IMR-90 (cell line): Measurements from ENCODE around the gene TSC2. TPM values are rescaled to one million over a fixed set of nuclear protein-coding genes. Genes with fewer than 3 reads are reported as not detected.

Source experiments
- ATAC-seq: fragments of 200-7000 bp; cut with Tn5 transposase; 2 replicates; pipeline ENCODE4 v1.9.1; 2020; ENCODE audit warnings: low read depth, mild to moderate bottlenecking, moderate library complexity
- BruUV-seq: library from RNA; stranded (reverse); fragments of 400-500 nt; replicated peaks from 2 replicates; lab custom pipeline; 2021; lab: Mats Ljungman, UMichigan
- CTCF ChIA-PET: fragments of 300-600 bp; formaldehyde crosslinking; extraction: SDS; loops from one replicate; lab custom pipeline; 2021; ENCODE audit warnings: antibody characterized with exemption; lab: Yijun Ruan, JAX
- POLR2A ChIA-PET: fragments of 300-600 bp; sonication (Branson Sonifier 250); formaldehyde crosslinking; loops from one replicate; lab custom pipeline; 2022; ENCODE audit warnings: antibody characterized with exemption; ENCODE audit not compliant: unreplicated experiment; lab: Charles Lee
- DNase-seq: peaks from one replicate; pipeline ENCODE4 v3.0.0; 2013
- H2AFZ ChIP-seq: replicated peaks from 2 replicates; pipeline ENCODE3; 2013; ENCODE audit warnings: low read length, mild to moderate bottlenecking; ENCODE audit not compliant: poor library complexity
- H2AK5ac ChIP-seq: 2 replicates; pipeline ENCODE4 v1.6.1; 2013; ENCODE audit warnings: low read depth, low read length, inconsistent platforms
- H2AK9ac ChIP-seq: replicated peaks from 2 replicates; pipeline ENCODE3; 2013; ENCODE audit warnings: mild to moderate bottlenecking, low read depth, low read length, moderate library complexity; ENCODE audit not compliant: poor library complexity
- H2BK120ac ChIP-seq: 2 replicates; pipeline ENCODE4 v1.6.1; 2013; ENCODE audit warnings: low read depth, low read length, inconsistent platforms
- H2BK15ac ChIP-seq: 3 replicates; pipeline ENCODE4 v1.6.1; 2013; ENCODE audit warnings: low read depth, low read length, inconsistent platforms
- H2BK20ac ChIP-seq: 2 replicates; pipeline ENCODE4 v1.6.1; 2013; ENCODE audit warnings: low read depth, mild to moderate bottlenecking, inconsistent platforms, low read length, moderate library complexity
- H2BK5ac ChIP-seq: 2 replicates; pipeline ENCODE4 v1.6.1; 2013; ENCODE audit warnings: mild to moderate bottlenecking, low read depth, low read length, inconsistent platforms; ENCODE audit not compliant: poor library complexity, severe bottlenecking
- H3K14ac ChIP-seq: replicated peaks from 2 replicates; pipeline ENCODE4 v1.6.1; 2013; ENCODE audit warnings: low read depth, low read length, inconsistent platforms
- H3K18ac ChIP-seq: 2 replicates; pipeline ENCODE4 v1.6.1; 2013; ENCODE audit warnings: low read depth, low read length, control low read depth
- H3K23ac ChIP-seq: 2 replicates; pipeline ENCODE4 v1.6.1; 2013; ENCODE audit warnings: low read depth, low read length, inconsistent platforms
- H3K27ac ChIP-seq: 2 replicates; pipeline ENCODE4 v1.5.1; 2013; ENCODE audit warnings: mild to moderate bottlenecking, control low read depth, low read length; ENCODE audit not compliant: insufficient read depth
- H3K27me3 ChIP-seq: 2 replicates; pipeline ENCODE4 v1.6.1; 2013; ENCODE audit warnings: low read length; ENCODE audit not compliant: control insufficient read depth, insufficient read depth
- H3K36me3 ChIP-seq: 2 replicates; pipeline ENCODE4 v1.6.1; 2013; ENCODE audit warnings: low read length, mixed read lengths; ENCODE audit not compliant: control insufficient read depth, insufficient read depth
- H3K4ac ChIP-seq: 2 replicates; pipeline ENCODE4 v1.6.1; 2013; ENCODE audit warnings: low read depth, low read length, inconsistent platforms
- H3K4me1 ChIP-seq: 2 replicates; pipeline ENCODE4 v1.6.1; 2013; ENCODE audit warnings: low read length, mixed read lengths; ENCODE audit not compliant: control insufficient read depth, insufficient read depth
- H3K4me2 ChIP-seq: 2 replicates; pipeline ENCODE4 v1.6.1; 2013; ENCODE audit warnings: low read depth, mild to moderate bottlenecking, control low read depth, low read length, moderate library complexity
- H3K4me3 ChIP-seq: 2 replicates; pipeline ENCODE4 v1.5.1; 2013; ENCODE audit warnings: low read depth, mild to moderate bottlenecking, control low read depth, low read length, moderate library complexity; ENCODE audit not compliant: insufficient read depth
- H3K56ac ChIP-seq: 2 replicates; pipeline ENCODE4 v1.6.1; 2013; ENCODE audit warnings: low read length, inconsistent platforms; ENCODE audit not compliant: insufficient read depth; ENCODE audit errors: extremely low read depth
- H3K79me1 ChIP-seq, 2 experiments: 2 replicates each; pipeline ENCODE4 v1.6.1; 2013; ENCODE audit warnings: low read length in 2 of 2, inconsistent platforms in 1 of 2, low read depth in 1 of 2
- H3K9ac ChIP-seq: 2 replicates; pipeline ENCODE4 v1.6.1; 2013; ENCODE audit warnings: low read depth, low read length, control low read depth
- H3K9me1 ChIP-seq: 2 replicates; pipeline ENCODE4 v1.6.1; 2013; ENCODE audit warnings: low read length, inconsistent platforms; ENCODE audit not compliant: insufficient read depth
- H3K9me3 ChIP-seq: 2 replicates; pipeline ENCODE4 v1.6.1; 2013; ENCODE audit warnings: low read length; ENCODE audit not compliant: control insufficient read depth, insufficient read depth
- H4K20me1 ChIP-seq: 2 replicates; pipeline ENCODE4 v1.6.1; 2013; ENCODE audit warnings: low read length, inconsistent platforms; ENCODE audit not compliant: insufficient read depth
- H4K5ac ChIP-seq: 2 replicates; pipeline ENCODE4 v1.6.1; 2013; ENCODE audit warnings: mild to moderate bottlenecking, low read depth, low read length, control low read depth
- H4K8ac ChIP-seq, 2 experiments: 2 replicates each; pipeline ENCODE4 v1.6.1; 2013; ENCODE audit warnings: low read depth in 2 of 2, low read length in 2 of 2, control low read depth in 1 of 2, inconsistent platforms in 1 of 2
- H4K91ac ChIP-seq: 2 replicates; pipeline ENCODE4 v1.6.1; 2013; ENCODE audit warnings: low read depth, low read length, inconsistent platforms; ENCODE audit not compliant: insufficient read depth
- MAZ ChIP-seq: IDR thresholded peaks from 2 replicates; pipeline ENCODE4 v1.6.1; 2012; ENCODE audit warnings: low read depth, mild to moderate bottlenecking, low read length, improper control_type of control experiment, moderate library complexity, borderline replicate concordance
- MXI1 ChIP-seq: IDR thresholded peaks from 2 replicates; pipeline ENCODE4 v1.6.1; 2012; ENCODE audit warnings: low read depth, mild to moderate bottlenecking, low read length, moderate library complexity, borderline replicate concordance
- WGBS, 2 experiments: methylation state at CpG; one replicate each; pipeline versions ENCODE4 v1.1.5 to v1.1.7; 2013; ENCODE audit warnings: missing lambda C conversion rate in 2 of 2; ENCODE audit not compliant: insufficient read length in 1 of 2; ENCODE audit errors: extremely low coverage in 2 of 2; 5-methylcytosine and 5-hydroxymethylcytosine counted together
- dilution Hi-C: fragments of 300-500 bp; cut with HindIII; formaldehyde crosslinking; loops from one replicate; pipeline ENCODE4 v1.14.3; 2018; ENCODE audit warnings: low sequenced_read_pairs; ENCODE audit not compliant: unreplicated experiment
- in situ Hi-C: fragments of 300-500 bp; cut with MboI; formaldehyde crosslinking; loops from 3 replicates; pipeline ENCODE4 v1.14.3; 2019; ENCODE audit warnings: low sequenced_read_pairs, inconsistent platforms, mixed read lengths
- intact Hi-C: fragments of 100-400 bp; cut with micrococcal nuclease; formaldehyde crosslinking; loops from 2 replicates; pipeline ENCODE4 v1.10.0; 2022
- polyA plus RNA-seq, 3 experiments: library from polyadenylated mRNA; depleted of rRNA; stranded (reverse); fragments of >200 nt; gene quantifications; 2 replicates each; pipeline ENCODE4 v1.2.3, GENCODE V29; 2012; ENCODE audit warnings: low replicate concordance in 1 of 3
- total RNA-seq: library from RNA; depleted of rRNA; stranded (reverse); fragments of >200 nt; gene quantifications from 2 replicates; pipeline ENCODE4 v1.2.3, GENCODE V29; 2012

Gene TSC2
- total and polyA plus RNA-seq, 2 of the 4 experiments (the other 2 are of a cell fraction): 31.4 to 88.6 TPM

- CTCF ChIA-PET: no interaction called here
- 95% methylated on average over 21 of the region's 27 CpGs; no CpG with 5 or more reads in 1 of the 2 experiments for WGBS, 2 experiments
- Histone ChIP-seq H2BK5ac (no peak overlapping the region), H2BK15ac (no peak overlapping the region), H3K27me3 (no peaks in the 10 kb centered on the region), H3K4ac (no peak overlapping the region), H4K8ac (no peak overlapping the region), H3K18ac (no peak overlapping the region), H4K20me1 (peaks cover 25% of the 10 kb centered on the region), H3K36me3 (peaks cover 87% of the 10 kb centered on the region), H3K27ac (no peak overlapping the region), H3K9ac (no peak overlapping the region), H4K91ac (no peak overlapping the region), H3K79me1 (peaks cover 0 to 3% of the 10 kb centered on the region in 2 experiments; a peak in 1 of 4 replicates), H3K56ac (no peak overlapping the region), H3K9me3 (no peaks in the 10 kb centered on the region), H3K4me3 (no peak overlapping the region), H3K14ac (no peak overlapping the region), H3K4me1 (peaks cover 3% of the 10 kb centered on the region; the same call in 1 of the 2 replicates), H2AFZ (peak overlapping the region; percentile 21), H3K4me2 (no peak overlapping the region), H2BK120ac (no peak overlapping the region), H2AK5ac (no peak overlapping the region), H3K9me1 (no peaks in the 10 kb centered on the region), H2BK20ac (no peak overlapping the region), H4K5ac (no peak overlapping the region), H2AK9ac (peak overlapping the region; percentile 71), H3K23ac (no peak overlapping the region)
- dilution Hi-C loops: no loop called here
- no peak for DNase-seq
- no peak for ATAC-seq
- BruUV-seq: no TSS peak
- POLR2A ChIA-PET: no interaction called here
- in situ Hi-C loops: no loop called here
- intact Hi-C loops: no loop called here
- no peak for TF ChIP-seq MAZ
- no peak for TF ChIP-seq MXI1
Observed at GRCh38 chr16:2086106-2086742, 38.4 kb downstream of the TSC2 start.
